Right ventricle myocardium superior (tissue), 1 donor: ENCODE results near the gene OR56A1. TPM values are rescaled to one million over a fixed set of nuclear protein-coding genes. Genes with fewer than 3 reads are reported as not detected.
"Not testable (repeated sequence)": the region's sequence is repeated elsewhere in the genome, so short reads cannot be mapped to it uniquely, and the experiment has no call there.

Experiments used
- ATAC-seq: fragments of 200-7000 bp; cut with Tn5 transposase; one replicate; pipeline ENCODE4 v1.9.1; 2020; ENCODE audit warnings: mild to moderate bottlenecking; ENCODE audit not compliant: poor library complexity
- DNase-seq: peaks from one replicate; pipeline ENCODE4 v3.0.0-alpha.2; 2020
- intact Hi-C: fragments of 100-400 bp; cut with DNase I; formaldehyde crosslinking; loops from one replicate; pipeline ENCODE4 v1.11.2; 2022
- long read RNA-seq: library from polyadenylated mRNA; unstranded; transcript quantifications from one replicate; pipeline ENCODE4 v2.0.0, GENCODE V29; 2021
- total RNA-seq: library from RNA; stranded (reverse); fragmentation: NEBNext Ultra II Directional; extraction: Animal tissue kit (Norgen Biotek cat#: 25700); gene quantifications from one replicate; pipeline ENCODE4 v1.2.1, GENCODE V29; 2021
- donor health status: DM: no; HTN: yes; CAD: no; lungs with severe emphysema.

The OR56A1 gene
- not detected for total RNA-seq
- long read RNA-seq, result 0 reads

GRCh38 chr11:6030708-6031405 lies at the start of gene OR56A1:
Gene OR56A1, minus strand, starts transcription at chr11:6030758. Its CDS starts 3,066 bp downstream, at chr11:6027692.
- DNase-seq, result no peak
- intact Hi-C loops, result no loop called here
- no peak for ATAC-seq

- ATAC-seq (no peak), DNase-seq (no peak)
- intact Hi-C loops, result no loop called here
Observed at GRCh38 chr11:6079463-6079862, 48.9 kb upstream of the OR56A1 start.

- DNase-seq, result no peak
- intact Hi-C loops, result no loop called here
- ATAC-seq, result no peak
Observed at GRCh38 chr11:6077723-6078122, 47.2 kb upstream of the OR56A1 start.

GRCh38 chr11:6076443-6076842 lies 45.9 kb upstream of the OR56A1 start:
- ATAC-seq, DNase-seq, intact Hi-C loops: not testable (repeated sequence)

- intact Hi-C loops, result no loop called here
- DNase-seq, result no peak
- ATAC-seq, result no peak
Observed at GRCh38 chr11:6067502-6067901, 36.9 kb upstream of the OR56A1 start.

GRCh38 chr11:6062691-6063358 lies 32.3 kb upstream of the OR56A1 start:
- intact Hi-C loops, result no loop called here

GRCh38 chr11:6061475-6061874 lies 30.9 kb upstream of the OR56A1 start:
- DNase-seq, result no peak
- intact Hi-C loops, result no loop called here
- no peak for ATAC-seq

More at GRCh38 chr11:6062691-6063358, 32.3 kb upstream of the OR56A1 start:
- DNase-seq (no peak), ATAC-seq (no peak)

GRCh38 chr11:6057452-6057851 lies 26.9 kb upstream of the OR56A1 start:
- no peak for DNase-seq
- intact Hi-C loops, result no loop called here
- no peak for ATAC-seq

- intact Hi-C loops, result no loop called here
- ATAC-seq (no peak), DNase-seq (no peak)
Observed at GRCh38 chr11:6055569-6055968, 25.0 kb upstream of the OR56A1 start.

- intact Hi-C loops, result no loop called here
- ATAC-seq (no peak), DNase-seq (no peak)
Observed at GRCh38 chr11:6052374-6052773, 21.8 kb upstream of the OR56A1 start.

- no peak for ATAC-seq
Observed at GRCh38 chr11:6040874-6041273, 10.3 kb upstream of the OR56A1 start.

GRCh38 chr11:6027501-6027900 lies 3.1 kb downstream of the OR56A1 start:
- ATAC-seq (no peak), DNase-seq (no peak)
- intact Hi-C loops, result no loop called here

More at GRCh38 chr11:6040874-6041273, 10.3 kb upstream of the OR56A1 start:
- intact Hi-C loops, result no loop called here
- no peak for DNase-seq

- no peak for ATAC-seq
- intact Hi-C loops, result no loop called here
- no peak for DNase-seq
Observed at GRCh38 chr11:6025056-6025455, 5.5 kb downstream of the OR56A1 start.

GRCh38 chr11:6022956-6023355 lies 7.6 kb downstream of the OR56A1 start:
- peak; percentile 80 for ATAC-seq
- intact Hi-C loops, result loop anchor here (5.0 kb wide), 1 partner anchor 339 kb away; no protein-coding TSS in a partner anchor
- DNase-seq, result no peak

GRCh38 chr11:6013042-6013441 lies 17.5 kb downstream of the OR56A1 start:
- intact Hi-C loops, result no loop called here
- no peak for ATAC-seq
- no peak for DNase-seq

GRCh38 chr11:6012035-6012668 lies 18.4 kb downstream of the OR56A1 start:
- DNase-seq, result no peak
- intact Hi-C loops, result no loop called here
- ATAC-seq, result no peak

GRCh38 chr11:6006846-6007245 lies 23.7 kb downstream of the OR56A1 start, which contains the start of gene OR56A4:
Gene OR56A4, minus strand, starts transcription at chr11:6006946. Its CDS starts 3,954 bp downstream, at chr11:6002992.
- no peak for DNase-seq
- no peak for ATAC-seq
- intact Hi-C loops, result no loop called here

- intact Hi-C loops, result no loop called here
- ATAC-seq, result no peak
- DNase-seq, result no peak
Observed at GRCh38 chr11:6006395-6006794, 24.2 kb downstream of the OR56A1 start.

GRCh38 chr11:6002202-6002699 lies 28.3 kb downstream of the OR56A1 start:
- intact Hi-C loops, result no loop called here
- DNase-seq (no peak), ATAC-seq (no peak)
